ENCODE results near the gene MORC1.
"Not testable (repeated sequence)": the region's sequence is repeated elsewhere in the genome, so short reads cannot be mapped to it uniquely, and the experiment has no call there.

The MORC1 gene

GRCh38 chr3:109143646-109144045, 25.7 kb upstream of the MORC1 start:
- no peak overlapping the region for H3K4me3 ChIP-seq (ENCODE audit: low read depth, low read length)
- DNase-seq (ENCODE audit: low read depth): no peak
- no peak for TF ChIP-seq CTCF (conservative IDR thresholded peaks at IDR 0.05; ENCODE audit: low read depth, low read length)

- TF ChIP-seq CTCF (conservative IDR thresholded peaks at IDR 0.05; ENCODE audit: low read depth, low read length): no peak
- DNase-seq (ENCODE audit: low read depth): no peak
- H3K4me3 ChIP-seq (ENCODE audit: low read depth, low read length): no peak overlapping the region
Observed at GRCh38 chr3:109140318-109140717, 22.4 kb upstream of the MORC1 start.

GRCh38 chr3:109137761-109138160, 19.8 kb upstream of the MORC1 start:
- TF ChIP-seq CTCF (conservative IDR thresholded peaks at IDR 0.05; ENCODE audit: low read depth, low read length): no peak
- no peak for DNase-seq (ENCODE audit: low read depth)
- H3K4me3 ChIP-seq (ENCODE audit: low read depth, low read length): no peak overlapping the region

GRCh38 chr3:109136523-109136922, 18.6 kb upstream of the MORC1 start, which contains the start of gene C3orf85:
Gene C3orf85, plus strand, starts transcription at chr3:109136719. Its CDS starts 129 bp downstream, at chr3:109136848.
- H3K4me3 ChIP-seq (ENCODE audit: low read depth, low read length): no peak within 1 kb of the TSS
- no peak for TF ChIP-seq CTCF (conservative IDR thresholded peaks at IDR 0.05; ENCODE audit: low read depth, low read length)
- no peak for DNase-seq (ENCODE audit: low read depth)

GRCh38 chr3:109133474-109133816, 15.5 kb upstream of the MORC1 start:
- DNase-seq (ENCODE audit: low read depth); H3K4me3 ChIP-seq (ENCODE audit: low read depth, low read length): not testable (repeated sequence)

GRCh38 chr3:109132801-109133473, 15.0 kb upstream of the MORC1 start:
- no peak overlapping the region for H3K4me3 ChIP-seq (ENCODE audit: low read depth, low read length)
- TF ChIP-seq CTCF (conservative IDR thresholded peaks at IDR 0.05; ENCODE audit: low read depth, low read length): no peak
- DNase-seq (ENCODE audit: low read depth): peak; percentile 13

GRCh38 chr3:109131276-109131675, 13.3 kb upstream of the MORC1 start:
- DNase-seq (ENCODE audit: low read depth): no peak
- no peak for TF ChIP-seq CTCF (conservative IDR thresholded peaks at IDR 0.05; ENCODE audit: low read depth, low read length)
- H3K4me3 ChIP-seq (ENCODE audit: low read depth, low read length): no peak overlapping the region

All from choroid plexus epithelial cell (primary cell).